IMR-90 (cell line): Measurements from ENCODE around the gene ACVR1B. TPM values are rescaled to one million over a fixed set of nuclear protein-coding genes. Genes with fewer than 3 reads are reported as not detected.

Experiments used
- ATAC-seq: fragments of 200-7000 bp; cut with Tn5 transposase; 2 replicates; pipeline ENCODE4 v1.9.1; 2020; ENCODE audit warnings: low read depth, mild to moderate bottlenecking, moderate library complexity
- BruUV-seq: library from RNA; stranded (reverse); fragments of 400-500 nt; replicated peaks from 2 replicates; lab custom pipeline; 2021; lab: Mats Ljungman, UMichigan
- CTCF ChIA-PET: fragments of 300-600 bp; formaldehyde crosslinking; extraction: SDS; loops from one replicate; lab custom pipeline; 2021; ENCODE audit warnings: antibody characterized with exemption; lab: Yijun Ruan, JAX
- POLR2A ChIA-PET: fragments of 300-600 bp; sonication (Branson Sonifier 250); formaldehyde crosslinking; loops from one replicate; lab custom pipeline; 2022; ENCODE audit warnings: antibody characterized with exemption; ENCODE audit not compliant: unreplicated experiment; lab: Charles Lee
- DNase-seq: peaks from one replicate; pipeline ENCODE4 v3.0.0; 2013
- H2AFZ ChIP-seq: replicated peaks from 2 replicates; pipeline ENCODE3; 2013; ENCODE audit warnings: low read length, mild to moderate bottlenecking; ENCODE audit not compliant: poor library complexity
- H2AK5ac ChIP-seq: 2 replicates; pipeline ENCODE4 v1.6.1; 2013; ENCODE audit warnings: low read depth, low read length, inconsistent platforms
- H2AK9ac ChIP-seq: replicated peaks from 2 replicates; pipeline ENCODE3; 2013; ENCODE audit warnings: mild to moderate bottlenecking, low read depth, low read length, moderate library complexity; ENCODE audit not compliant: poor library complexity
- H2BK120ac ChIP-seq: 2 replicates; pipeline ENCODE4 v1.6.1; 2013; ENCODE audit warnings: low read depth, low read length, inconsistent platforms
- H2BK15ac ChIP-seq: 3 replicates; pipeline ENCODE4 v1.6.1; 2013; ENCODE audit warnings: low read depth, low read length, inconsistent platforms
- H2BK20ac ChIP-seq: 2 replicates; pipeline ENCODE4 v1.6.1; 2013; ENCODE audit warnings: low read depth, mild to moderate bottlenecking, inconsistent platforms, low read length, moderate library complexity
- H2BK5ac ChIP-seq: 2 replicates; pipeline ENCODE4 v1.6.1; 2013; ENCODE audit warnings: mild to moderate bottlenecking, low read depth, low read length, inconsistent platforms; ENCODE audit not compliant: poor library complexity, severe bottlenecking
- H3K14ac ChIP-seq: replicated peaks from 2 replicates; pipeline ENCODE4 v1.6.1; 2013; ENCODE audit warnings: low read depth, low read length, inconsistent platforms
- H3K18ac ChIP-seq: 2 replicates; pipeline ENCODE4 v1.6.1; 2013; ENCODE audit warnings: low read depth, low read length, control low read depth
- H3K23ac ChIP-seq: 2 replicates; pipeline ENCODE4 v1.6.1; 2013; ENCODE audit warnings: low read depth, low read length, inconsistent platforms
- H3K27ac ChIP-seq: 2 replicates; pipeline ENCODE4 v1.5.1; 2013; ENCODE audit warnings: mild to moderate bottlenecking, control low read depth, low read length; ENCODE audit not compliant: insufficient read depth
- H3K27me3 ChIP-seq: 2 replicates; pipeline ENCODE4 v1.6.1; 2013; ENCODE audit warnings: low read length; ENCODE audit not compliant: control insufficient read depth, insufficient read depth
- H3K36me3 ChIP-seq: 2 replicates; pipeline ENCODE4 v1.6.1; 2013; ENCODE audit warnings: low read length, mixed read lengths; ENCODE audit not compliant: control insufficient read depth, insufficient read depth
- H3K4ac ChIP-seq: 2 replicates; pipeline ENCODE4 v1.6.1; 2013; ENCODE audit warnings: low read depth, low read length, inconsistent platforms
- H3K4me1 ChIP-seq: 2 replicates; pipeline ENCODE4 v1.6.1; 2013; ENCODE audit warnings: low read length, mixed read lengths; ENCODE audit not compliant: control insufficient read depth, insufficient read depth
- H3K4me2 ChIP-seq: 2 replicates; pipeline ENCODE4 v1.6.1; 2013; ENCODE audit warnings: low read depth, mild to moderate bottlenecking, control low read depth, low read length, moderate library complexity
- H3K4me3 ChIP-seq: 2 replicates; pipeline ENCODE4 v1.5.1; 2013; ENCODE audit warnings: low read depth, mild to moderate bottlenecking, control low read depth, low read length, moderate library complexity; ENCODE audit not compliant: insufficient read depth
- H3K56ac ChIP-seq: 2 replicates; pipeline ENCODE4 v1.6.1; 2013; ENCODE audit warnings: low read length, inconsistent platforms; ENCODE audit not compliant: insufficient read depth; ENCODE audit errors: extremely low read depth
- H3K79me1 ChIP-seq, 2 experiments: 2 replicates each; pipeline ENCODE4 v1.6.1; 2013; ENCODE audit warnings: low read length in 2 of 2, inconsistent platforms in 1 of 2, low read depth in 1 of 2
- H3K9ac ChIP-seq: 2 replicates; pipeline ENCODE4 v1.6.1; 2013; ENCODE audit warnings: low read depth, low read length, control low read depth
- H3K9me1 ChIP-seq: 2 replicates; pipeline ENCODE4 v1.6.1; 2013; ENCODE audit warnings: low read length, inconsistent platforms; ENCODE audit not compliant: insufficient read depth
- H3K9me3 ChIP-seq: 2 replicates; pipeline ENCODE4 v1.6.1; 2013; ENCODE audit warnings: low read length; ENCODE audit not compliant: control insufficient read depth, insufficient read depth
- H4K20me1 ChIP-seq: 2 replicates; pipeline ENCODE4 v1.6.1; 2013; ENCODE audit warnings: low read length, inconsistent platforms; ENCODE audit not compliant: insufficient read depth
- H4K5ac ChIP-seq: 2 replicates; pipeline ENCODE4 v1.6.1; 2013; ENCODE audit warnings: mild to moderate bottlenecking, low read depth, low read length, control low read depth
- H4K8ac ChIP-seq, 2 experiments: 2 replicates each; pipeline ENCODE4 v1.6.1; 2013; ENCODE audit warnings: low read depth in 2 of 2, low read length in 2 of 2, control low read depth in 1 of 2, inconsistent platforms in 1 of 2
- H4K91ac ChIP-seq: 2 replicates; pipeline ENCODE4 v1.6.1; 2013; ENCODE audit warnings: low read depth, low read length, inconsistent platforms; ENCODE audit not compliant: insufficient read depth
- BHLHE40 ChIP-seq: fragments of 150-350 bp; IDR thresholded peaks from 2 replicates; pipeline ENCODE4 v1.6.1; 2016; ENCODE audit warnings: mild to moderate bottlenecking, low read depth, low read length
- SMC3 ChIP-seq: fragments of 150-350 bp; IDR thresholded peaks from 2 replicates; pipeline ENCODE4 v1.6.1; 2016; ENCODE audit warnings: low read depth, mild to moderate bottlenecking, antibody characterized with exemption, low read length, moderate library complexity
- WGBS, 2 experiments: methylation state at CpG; one replicate each; pipeline versions ENCODE4 v1.1.5 to v1.1.7; 2013; ENCODE audit warnings: missing lambda C conversion rate in 2 of 2; ENCODE audit not compliant: insufficient read length in 1 of 2; ENCODE audit errors: extremely low coverage in 2 of 2; 5-methylcytosine and 5-hydroxymethylcytosine counted together
- dilution Hi-C: fragments of 300-500 bp; cut with HindIII; formaldehyde crosslinking; loops from one replicate; pipeline ENCODE4 v1.14.3; 2018; ENCODE audit warnings: low sequenced_read_pairs; ENCODE audit not compliant: unreplicated experiment
- in situ Hi-C: fragments of 300-500 bp; cut with MboI; formaldehyde crosslinking; loops from 3 replicates; pipeline ENCODE4 v1.14.3; 2019; ENCODE audit warnings: low sequenced_read_pairs, inconsistent platforms, mixed read lengths
- intact Hi-C: fragments of 100-400 bp; cut with micrococcal nuclease; formaldehyde crosslinking; loops from 2 replicates; pipeline ENCODE4 v1.10.0; 2022
- polyA plus RNA-seq, 3 experiments: library from polyadenylated mRNA; depleted of rRNA; stranded (reverse); fragments of >200 nt; gene quantifications; 2 replicates each; pipeline ENCODE4 v1.2.3, GENCODE V29; 2012; ENCODE audit warnings: low replicate concordance in 1 of 3
- total RNA-seq: library from RNA; depleted of rRNA; stranded (reverse); fragments of >200 nt; gene quantifications from 2 replicates; pipeline ENCODE4 v1.2.3, GENCODE V29; 2012

The ACVR1B gene
- total and polyA plus RNA-seq, 2 of the 4 experiments (the other 2 are of a cell fraction) = 5.7 to 13.6 TPM

DNA sequence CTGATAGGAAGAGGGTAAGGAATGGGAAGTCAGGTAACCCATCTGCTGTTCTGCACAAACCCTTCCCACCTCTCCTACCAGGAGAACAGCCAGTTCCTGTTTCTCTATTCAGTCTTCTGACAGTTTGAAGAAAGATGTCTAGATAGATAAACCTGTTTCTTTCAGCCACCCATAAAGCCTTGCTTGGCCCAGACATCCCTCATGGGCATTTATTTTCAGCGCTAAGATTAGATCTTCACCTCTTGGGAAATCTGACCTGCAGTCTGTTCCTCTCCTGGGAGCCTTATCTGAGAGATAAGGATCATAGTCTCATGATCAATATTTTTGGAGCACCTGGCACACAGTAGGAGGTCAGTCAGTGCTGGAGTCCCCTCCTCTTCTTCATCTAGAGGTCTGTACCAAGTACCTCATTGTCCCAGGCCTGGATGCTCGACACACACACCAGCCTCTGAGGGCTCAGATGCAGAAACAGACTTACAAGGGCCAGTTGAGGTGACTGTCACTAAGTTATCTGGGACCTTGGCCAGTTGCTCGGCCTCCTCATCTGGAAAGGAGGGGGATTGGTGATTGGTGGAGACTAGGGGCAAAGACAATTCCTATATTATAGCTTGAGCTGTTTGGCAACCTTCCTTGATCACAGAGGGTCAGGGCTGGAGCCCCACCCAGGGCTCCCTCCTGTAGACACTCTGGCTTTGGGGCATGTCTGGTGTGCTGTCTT, 26.0 kb upstream of the ACVR1B start:
- Histone ChIP-seq H3K36me3 (no peaks in the 10 kb centered on the region), H4K91ac (no peak overlapping the region), H3K4ac (no peak overlapping the region), H3K4me2 (no peak overlapping the region), H4K5ac (no peak overlapping the region), H2AK9ac (no peak overlapping the region), H3K4me3 (no peak overlapping the region), H3K27me3 (no peaks in the 10 kb centered on the region; the same call in 1 of the 2 replicates), H3K9me1 (peaks cover 14% of the 10 kb centered on the region; the same call in 1 of the 2 replicates), H4K20me1 (no peaks in the 10 kb centered on the region), H2BK15ac (no peak overlapping the region), H2AK5ac (no peak overlapping the region; the same call in 1 of the 2 replicates), H3K27ac (no peak overlapping the region), H2BK5ac (no peak overlapping the region), H3K79me1 (no peaks in the 10 kb centered on the region; a peak in 1 of 4 replicates), H3K14ac (no peak overlapping the region), H3K9ac (no peak overlapping the region), H3K4me1 (peaks cover 10% of the 10 kb centered on the region), H3K23ac (no peak overlapping the region), H2BK20ac (no peak overlapping the region), H2BK120ac (no peak overlapping the region), H3K56ac (no peak overlapping the region), H2AFZ (no peak overlapping the region), H4K8ac (no peak overlapping the region), H3K9me3 (no peaks in the 10 kb centered on the region), H3K18ac (no peak overlapping the region)
- TF ChIP-seq SMC3 (no peak), BHLHE40 (no peak)
- ChIA-PET POLR2A (no interaction called here), CTCF (interaction anchor here (1.3 kb wide), 1 partner anchor 50 kb away, joined by 3 read pairs; no protein-coding TSS in a partner anchor)
- dilution Hi-C loops = no loop called here
- BruUV-seq = no TSS peak
- no CpG with 5 or more reads among the region's 3 CpGs for WGBS, 2 experiments
- intact Hi-C loops = no loop called here
- in situ Hi-C loops = no loop called here
- ATAC-seq (no peak), DNase-seq (no peak)
